Activated CD8-positive, alpha-beta T cell treated with anti-CD3 and anti-CD28 coated beads for 36 hours (primary cell): ENCODE data around the gene MED22. TPM values are rescaled to one million over a fixed set of nuclear protein-coding genes. Genes with fewer than 3 reads are reported as not detected.

ENCODE experiments used
- ATAC-seq: fragments of 200-7000 bp; cut with Tn5 transposase; one replicate; pipeline ENCODE4 v1.10.0; 2021; ENCODE audit warnings: mild to moderate bottlenecking, moderate library complexity
- CTCF ChIA-PET: fragments of 350-600 bp; sonication (Branson Sonifier 250); formaldehyde crosslinking; loops from one replicate; lab custom pipeline; 2021; ENCODE audit warnings: antibody characterized with exemption; lab: Charles Lee
- POLR2A ChIA-PET: fragments of 350-600 bp; sonication (Branson Sonifier 250); formaldehyde crosslinking; loops from one replicate; lab custom pipeline; 2021; ENCODE audit warnings: antibody characterized with exemption; lab: Charles Lee
- DNase-seq: peaks from one replicate; pipeline ENCODE4 v3.0.0-alpha.2; 2020
- H3K27ac Mint-ChIP-seq: one replicate; pipeline ENCODE4 v1.8.0; 2021; ENCODE audit warnings: mild to moderate bottlenecking, mixed read lengths
- H3K27me3 Mint-ChIP-seq: one replicate; pipeline ENCODE4 v1.8.0; 2021; ENCODE audit warnings: mixed read lengths
- H3K36me3 Mint-ChIP-seq: one replicate; pipeline ENCODE4 v1.8.0; 2021; ENCODE audit warnings: low read depth, mixed read lengths
- H3K4me1 Mint-ChIP-seq: one replicate; pipeline ENCODE4 v1.8.0; 2021; ENCODE audit warnings: low read depth, mixed read lengths
- H3K4me3 Mint-ChIP-seq: one replicate; pipeline ENCODE4 v1.8.0; 2021; ENCODE audit warnings: mild to moderate bottlenecking, moderate library complexity, mixed read lengths
- H3K9me3 Mint-ChIP-seq: one replicate; pipeline ENCODE4 v1.8.0; 2021; ENCODE audit warnings: mixed read lengths
- CTCF ChIP-seq: fragments of 200-600 bp; IDR thresholded peaks from one replicate; pipeline ENCODE4 v1.8.0; 2022; ENCODE audit warnings: antibody characterized with exemption, mild to moderate bottlenecking
- intact Hi-C: fragments of 100-400 bp; cut with micrococcal nuclease; formaldehyde crosslinking; loops from one replicate; pipeline ENCODE4 v1.10.0; 2022
- total RNA-seq, 2 experiments: library from RNA; stranded (reverse); gene quantifications; one replicate each; pipeline ENCODE4 v1.2.3, GENCODE V29; 2021

The MED22 gene
- total RNA-seq, 2 experiments from 2014 or later = 23.4 to 29.0 TPM

- DNase-seq (no peak), ATAC-seq (no peak)
- H3K9me3 Mint-ChIP-seq = no peaks in the 10 kb centered on the region
- H3K4me1 Mint-ChIP-seq = peaks cover 38% of the 10 kb centered on the region
- peak overlapping the region; percentile 98 for H3K4me3 Mint-ChIP-seq
- H3K27ac Mint-ChIP-seq = peak overlapping the region; percentile 90
- ChIA-PET POLR2A (interaction anchor here (0.6 to 24.9 kb wide), 6 partner anchors 8 to 71 kb away, joined by 3 to 872 read pairs (median 4); partner anchors contain the start of genes MED22, RPL7A, SURF1 and SURF2), CTCF (interaction anchor here (0.6 to 1.0 kb wide), 3 partner anchors 11 to 324 kb away, joined by 3 to 4 read pairs (median 4); no protein-coding TSS in a partner anchor)
- intact Hi-C loops = no loop called here
- peaks cover 67% of the 10 kb centered on the region for H3K36me3 Mint-ChIP-seq
- TF ChIP-seq CTCF = no peak
- no peaks in the 10 kb centered on the region for H3K27me3 Mint-ChIP-seq
These were observed 1.7 kb downstream of the MED22 start for GRCh38 chr9:133346021-133346785.

DNA sequence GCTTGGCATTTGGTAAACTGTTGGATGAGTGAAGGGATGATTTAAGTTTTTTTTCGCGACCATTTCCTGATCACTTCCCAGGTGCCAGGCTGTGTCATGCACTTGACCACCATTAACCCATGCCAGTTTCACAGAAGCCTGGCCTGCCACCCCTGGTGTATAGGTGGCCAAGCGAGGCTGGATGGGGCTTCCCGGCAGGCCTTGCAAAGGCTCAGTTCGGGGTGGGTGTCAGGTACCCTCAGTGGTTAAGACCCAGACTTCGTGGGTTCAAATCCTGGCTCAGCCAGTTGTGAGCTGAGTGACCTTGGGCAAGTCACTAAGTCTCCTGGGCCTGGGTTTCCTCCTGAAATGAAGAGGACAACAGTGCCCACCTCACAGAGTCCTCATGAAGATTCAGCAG is 2.3 kb downstream of the MED22 start:
- POLR2A ChIA-PET = interaction anchor here (1.1 to 24.9 kb wide), 4 partner anchors 8 to 71 kb away, joined by 3 to 872 read pairs (median 4); partner anchors contain the start of genes MED22, RPL7A, SURF1 and SURF2
- Mint-ChIP-seq H3K9me3 (no peaks in the 10 kb centered on the region), H3K4me3 (no peak overlapping the region), H3K36me3 (peaks cover 66% of the 10 kb centered on the region), H3K27ac (no peak overlapping the region), H3K4me1 (peaks cover 42% of the 10 kb centered on the region), H3K27me3 (no peaks in the 10 kb centered on the region)
- no peak for TF ChIP-seq CTCF
- no peak for DNase-seq
- intact Hi-C loops = no loop called here
- ATAC-seq = no peak
- CTCF ChIA-PET = interaction anchor here (0.6 kb wide), 1 partner anchor 156 kb away, joined by 3 read pairs; no protein-coding TSS in a partner anchor

- POLR2A ChIA-PET = interaction anchor here (24.9 kb wide), 1 partner anchor 16 kb away, joined by 872 read pairs; the partner anchor contains the start of genes MED22, RPL7A, SURF1 and SURF2
- CTCF ChIA-PET = no interaction called here
- intact Hi-C loops = no loop called here
- TF ChIP-seq CTCF = no peak
- no peak overlapping the region for H3K4me3 Mint-ChIP-seq
- ATAC-seq (no peak), DNase-seq (no peak)
- H3K27me3 Mint-ChIP-seq = no peaks in the 10 kb centered on the region
- peaks cover 66% of the 10 kb centered on the region for H3K36me3 Mint-ChIP-seq
- no peaks in the 10 kb centered on the region for H3K9me3 Mint-ChIP-seq
- peaks cover 42% of the 10 kb centered on the region for H3K4me1 Mint-ChIP-seq
- H3K27ac Mint-ChIP-seq = no peak overlapping the region
These were observed 3.0 kb downstream of the MED22 start for GRCh38 chr9:133344979-133345378.

DNA sequence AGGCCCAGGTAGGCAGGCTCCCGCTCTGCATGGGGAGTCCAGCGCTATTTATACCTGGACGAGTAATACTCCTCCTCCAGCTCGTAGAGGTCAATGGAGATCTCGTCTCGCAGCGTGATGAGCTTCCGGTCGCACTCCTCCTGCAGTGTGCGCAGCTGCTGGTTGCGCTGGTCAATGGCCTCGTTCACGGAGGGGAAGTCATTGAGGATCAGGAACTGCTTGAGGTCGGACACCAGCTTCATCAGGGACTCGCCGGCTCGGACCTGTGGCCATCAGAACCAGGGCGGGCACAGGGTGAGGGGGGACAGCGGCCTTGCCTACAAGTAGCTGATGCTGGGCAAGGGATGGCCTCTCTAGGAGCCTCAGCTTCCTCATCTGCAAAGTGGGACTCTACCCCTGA is 3.9 kb downstream of the MED22 start:
- ChIA-PET CTCF (interaction anchor here (2.8 kb wide), 1 partner anchor 14 kb away, joined by 9 read pairs; no protein-coding TSS in a partner anchor), POLR2A (interaction anchor here (0.8 to 24.9 kb wide), 2 partner anchors 17 to 73 kb away, joined by 3 to 872 read pairs; partner anchors contain the start of genes MED22, RPL7A, SURF1 and SURF2)
- no peak for TF ChIP-seq CTCF
- Mint-ChIP-seq H3K4me1 (peaks cover 42% of the 10 kb centered on the region), H3K27ac (no peak overlapping the region), H3K27me3 (no peaks in the 10 kb centered on the region), H3K9me3 (no peaks in the 10 kb centered on the region), H3K36me3 (peaks cover 66% of the 10 kb centered on the region), H3K4me3 (no peak overlapping the region)
- no peak for ATAC-seq
- intact Hi-C loops = no loop called here
- no peak for DNase-seq
